Articular chondrocyte of knee joint (primary cell): ENCODE data around the gene DIRAS2. TPM values are rescaled to one million over a fixed set of nuclear protein-coding genes. Genes with fewer than 3 reads are reported as not detected.

Experiments
- total RNA-seq: library from RNA; depleted of rRNA; stranded (reverse); fragments of >200 nt; gene quantifications from 2 replicates; pipeline ENCODE4 v1.2.3, GENCODE V29; 2012

DIRAS2 gene, protein sequence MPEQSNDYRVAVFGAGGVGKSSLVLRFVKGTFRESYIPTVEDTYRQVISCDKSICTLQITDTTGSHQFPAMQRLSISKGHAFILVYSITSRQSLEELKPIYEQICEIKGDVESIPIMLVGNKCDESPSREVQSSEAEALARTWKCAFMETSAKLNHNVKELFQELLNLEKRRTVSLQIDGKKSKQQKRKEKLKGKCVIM
- total RNA-seq = under 0.01 TPM in 1 of 2 replicates, not detected in the other

GRCh38 chr9:90642570-90643539, at the start of gene DIRAS2:
TSS of gene DIRAS2 (minus strand) at chr9:90642824. CDS start at chr9:90613827, 28,997 bp downstream.

Other genes starting within 250 kb of the DIRAS2 start
- gene SYK, start 159.0 kb upstream of the DIRAS2 start, total RNA-seq = not detected in 2 replicates